Calu3 (cell line): ENCODE data around the gene BPI. TPM values are rescaled to one million over a fixed set of nuclear protein-coding genes. Genes with fewer than 3 reads are reported as not detected.
"Not testable (repeated sequence)": the region's sequence is repeated elsewhere in the genome, so short reads cannot be mapped to it uniquely, and the experiment has no call there.

Experiments
- Bru-seq: library from RNA; stranded (reverse); fragments of 400-500 nt; gene quantifications from one replicate; lab custom pipeline; 2021; lab: Mats Ljungman, UMichigan
- BruChase-seq, 2 experiments: library from RNA; stranded (reverse); fragments of 400-500 nt; gene quantifications; one replicate each; lab custom pipeline; 2021; lab: Mats Ljungman, UMichigan
- BruUV-seq: library from RNA; stranded (reverse); fragments of 400-500 nt; replicated peaks from 2 replicates; lab custom pipeline; 2021; lab: Mats Ljungman, UMichigan
- CTCF ChIA-PET: fragments of 300-600 bp; sonication (Branson Sonifier 250); formaldehyde crosslinking; loops from one replicate; lab custom pipeline; 2022; ENCODE audit warnings: antibody characterized with exemption; lab: Charles Lee
- DNase-seq: peaks from one replicate; pipeline ENCODE4 v3.0.0; 2022
- H3K27ac Mint-ChIP-seq: one replicate; pipeline ENCODE4 v1.8.0; 2022; ENCODE audit warnings: mixed read lengths; ENCODE audit not compliant: unreplicated experiment
- H3K27me3 Mint-ChIP-seq: one replicate; pipeline ENCODE4 v1.8.0; 2022; ENCODE audit warnings: mixed read lengths; ENCODE audit not compliant: unreplicated experiment
- H3K36me3 Mint-ChIP-seq: one replicate; pipeline ENCODE4 v1.8.0; 2022; ENCODE audit warnings: mild to moderate bottlenecking, moderate library complexity, mixed read lengths; ENCODE audit not compliant: insufficient read depth, unreplicated experiment
- H3K4me1 Mint-ChIP-seq: one replicate; pipeline ENCODE4 v1.8.0; 2022; ENCODE audit warnings: mild to moderate bottlenecking, low read depth, mixed read lengths; ENCODE audit not compliant: unreplicated experiment
- H3K4me3 Mint-ChIP-seq: one replicate; pipeline ENCODE4 v1.8.0; 2022; ENCODE audit warnings: mild to moderate bottlenecking, low read depth, moderate library complexity, mixed read lengths; ENCODE audit not compliant: unreplicated experiment
- H3K9me3 Mint-ChIP-seq: one replicate; pipeline ENCODE4 v1.8.0; 2022; ENCODE audit warnings: low read depth, mixed read lengths; ENCODE audit not compliant: unreplicated experiment
- CTCF ChIP-seq: fragments of 200-600 bp; IDR thresholded peaks from one replicate; pipeline ENCODE4 v1.8.0; 2022; ENCODE audit warnings: antibody characterized with exemption; ENCODE audit not compliant: unreplicated experiment
- intact Hi-C: fragments of 100-400 bp; cut with micrococcal nuclease; formaldehyde crosslinking; loops from one replicate; pipeline ENCODE4 v1.10.0; 2022; ENCODE audit not compliant: unreplicated experiment
- long read RNA-seq: library from polyadenylated mRNA; stranded (forward); transcript quantifications from one replicate; pipeline ENCODE4 v2.0.0, GENCODE V29; 2022
- total RNA-seq: library from RNA; stranded (reverse); gene quantifications from 2 replicates; pipeline ENCODE4 v1.2.3, GENCODE V29; 2022

The BPI gene
- total RNA-seq (not detected in 2 replicates), Bru-seq, nascent RNA (not detected), BruChase-seq, experiment 1, labeled RNA remaining after a 6-hour chase (not detected), BruChase-seq, experiment 2, labeled RNA remaining after a 2-hour chase (not detected)
- long read RNA-seq, result 0 reads

DNA sequence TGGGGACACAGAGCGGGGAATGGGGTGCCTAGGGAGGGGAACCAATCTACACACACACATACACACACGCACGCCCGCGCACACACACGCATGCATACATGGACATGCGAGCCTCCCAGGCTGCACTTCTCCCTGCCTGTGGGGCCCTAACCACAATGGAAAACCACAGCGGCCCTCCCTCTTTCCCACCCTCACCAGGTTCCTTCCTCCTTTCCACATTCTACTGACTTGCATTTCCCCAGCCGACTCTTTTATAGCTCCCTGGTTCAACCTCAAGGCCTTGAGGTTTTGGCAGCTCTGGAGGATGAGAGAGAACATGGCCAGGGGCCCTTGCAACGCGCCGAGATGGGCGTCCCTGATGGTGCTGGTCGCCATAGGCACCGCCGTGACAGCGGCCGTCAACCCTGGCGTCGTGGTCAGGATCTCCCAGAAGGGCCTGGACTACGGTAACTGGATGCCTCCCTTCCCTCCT lies at the start of gene BPI:
TSS of gene BPI (plus strand) at position 249 of the 472 bp plus-strand sequence. CDS start at position 317, 68 bp downstream.
- H3K4me1 Mint-ChIP-seq, result peaks cover 13% of the 10 kb centered on the region
- H3K27me3 Mint-ChIP-seq, result peaks cover 52% of the 10 kb centered on the region
- peaks cover 6% of the 10 kb centered on the region for H3K36me3 Mint-ChIP-seq
- DNase-seq, result no peak
- no peak within 1 kb of the TSS for H3K4me3 Mint-ChIP-seq
- CTCF ChIA-PET, result interaction anchor here (1.0 to 1.8 kb wide), 3 partner anchors 73 to 86 kb away, joined by 7 to 15 read pairs (median 10); no protein-coding TSS in a partner anchor
- BruUV-seq, result no TSS peak
- intact Hi-C loops, result loop anchor here (5.0 kb wide), 1 partner anchor 72 kb away; no protein-coding TSS in a partner anchor
- no peaks in the 10 kb centered on the region for H3K9me3 Mint-ChIP-seq
- H3K27ac Mint-ChIP-seq, result no peak within 1 kb of the TSS
- no peak for TF ChIP-seq CTCF

GRCh38 chr20:38254621-38255020 lies 49.3 kb upstream of the BPI start:
- peaks cover 75% of the 10 kb centered on the region for H3K27me3 Mint-ChIP-seq
- intact Hi-C loops, BruUV-seq, H3K9me3 Mint-ChIP-seq, H3K4me3 Mint-ChIP-seq, H3K27ac Mint-ChIP-seq, H3K4me1 Mint-ChIP-seq, H3K36me3 Mint-ChIP-seq, DNase-seq: not testable (repeated sequence)
- CTCF ChIA-PET, result interaction anchor here (0.7 kb wide), 1 partner anchor 154 kb away, joined by 4 read pairs; no protein-coding TSS in a partner anchor

DNA sequence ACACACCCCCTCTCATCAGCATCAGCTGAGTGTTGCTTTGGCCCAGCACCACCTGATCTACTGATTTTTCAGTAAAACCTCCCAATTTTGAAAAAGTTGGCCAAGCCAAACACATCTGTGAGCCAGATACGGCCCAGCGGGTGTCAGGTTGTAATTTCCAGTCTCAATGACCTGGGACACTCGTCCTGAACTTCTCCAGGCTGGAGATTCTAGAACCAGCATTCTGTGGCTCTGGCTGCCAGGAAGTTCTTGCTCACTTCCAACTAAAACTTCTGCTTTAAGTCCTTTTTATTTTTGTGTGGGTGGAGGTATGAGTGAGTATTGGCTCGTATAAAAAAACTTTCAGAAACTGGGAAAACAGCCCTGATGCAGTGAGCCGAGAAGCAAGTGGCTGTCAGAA lies 48.6 kb upstream of the BPI start:
- Mint-ChIP-seq H3K36me3 (no peaks in the 10 kb centered on the region), H3K4me3 (no peak overlapping the region), H3K27ac (no peak overlapping the region), H3K4me1 (peaks cover 8% of the 10 kb centered on the region), H3K9me3 (no peaks in the 10 kb centered on the region), H3K27me3 (peaks cover 75% of the 10 kb centered on the region)
- CTCF ChIA-PET, result interaction anchor here (0.7 kb wide), 1 partner anchor 153 kb away, joined by 4 read pairs; no protein-coding TSS in a partner anchor
- no peak for TF ChIP-seq CTCF
- no TSS peak for BruUV-seq
- no peak for DNase-seq
- intact Hi-C loops, result no loop called here

DNA sequence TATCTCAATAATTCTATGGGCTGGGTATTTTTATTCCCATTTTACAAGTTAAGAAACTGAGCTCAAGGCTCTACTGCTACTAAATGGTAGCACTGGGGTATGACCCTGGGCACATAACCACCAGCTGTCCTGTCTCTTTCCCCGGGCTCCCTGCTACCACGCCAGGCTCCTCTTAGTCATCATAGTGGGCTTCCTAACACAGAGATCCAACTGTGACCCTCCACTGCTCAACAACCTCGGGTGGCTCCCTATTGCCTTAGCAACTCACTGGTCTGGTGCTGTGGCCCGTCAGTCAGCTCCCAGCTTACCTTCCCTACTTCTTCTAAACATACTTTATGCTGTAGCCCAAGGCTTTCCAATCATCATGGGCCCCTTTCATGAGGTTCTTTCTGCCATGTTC lies 47.9 kb upstream of the BPI start:
- H3K9me3 Mint-ChIP-seq, result no peaks in the 10 kb centered on the region
- CTCF ChIA-PET, result no interaction called here
- no TSS peak for BruUV-seq

More for the DNA sequence above, 47.9 kb upstream of the BPI start:
- Mint-ChIP-seq H3K27me3 (peaks cover 75% of the 10 kb centered on the region), H3K4me1 (peaks cover 14% of the 10 kb centered on the region), H3K27ac (no peak overlapping the region), H3K4me3 (no peak overlapping the region), H3K36me3 (no peaks in the 10 kb centered on the region)
- intact Hi-C loops, result no loop called here
- no peak for DNase-seq
- no peak for TF ChIP-seq CTCF
